Glutamatergic neuron (in vitro differentiated cells): ENCODE measurements around the gene PRDM16. TPM values are rescaled to one million over a fixed set of nuclear protein-coding genes. Genes with fewer than 3 reads are reported as not detected.
"Not testable (repeated sequence)": the region's sequence is repeated elsewhere in the genome, so short reads cannot be mapped to it uniquely, and the experiment has no call there.

Experiments used
- DNase-seq: peaks from one replicate; pipeline ENCODE4 v3.0.0; 2022
- H3K27ac Mint-ChIP-seq: one replicate; pipeline ENCODE4 v1.8.0; 2020; ENCODE audit warnings: mild to moderate bottlenecking, mixed read lengths, inconsistent platforms; ENCODE audit not compliant: unreplicated experiment
- H3K27me3 Mint-ChIP-seq: one replicate; pipeline ENCODE4 v1.8.0; 2020; ENCODE audit warnings: mild to moderate bottlenecking, moderate library complexity, mixed read lengths, inconsistent platforms; ENCODE audit not compliant: unreplicated experiment
- H3K36me3 Mint-ChIP-seq: one replicate; pipeline ENCODE4 v1.8.0; 2020; ENCODE audit warnings: mild to moderate bottlenecking, mixed read lengths, inconsistent platforms; ENCODE audit not compliant: unreplicated experiment
- H3K4me1 Mint-ChIP-seq: one replicate; pipeline ENCODE4 v1.8.0; 2020; ENCODE audit warnings: mild to moderate bottlenecking, low read depth, mixed read lengths, inconsistent platforms; ENCODE audit not compliant: unreplicated experiment
- H3K4me3 Mint-ChIP-seq: one replicate; pipeline ENCODE4 v1.8.0; 2020; ENCODE audit warnings: mild to moderate bottlenecking, mixed read lengths, inconsistent platforms; ENCODE audit not compliant: unreplicated experiment
- H3K9me3 Mint-ChIP-seq: one replicate; pipeline ENCODE4 v1.8.0; 2020; ENCODE audit warnings: mild to moderate bottlenecking, moderate library complexity, mixed read lengths, inconsistent platforms; ENCODE audit not compliant: unreplicated experiment
- total RNA-seq: library from RNA; stranded (reverse); fragmentation: NEBNext Ultra II Directional; extraction: Animal tissue kit (Norgen Biotek cat#: 25700); gene quantifications from one replicate; pipeline ENCODE4 v1.2.1, GENCODE V29; 2021; ENCODE audit not compliant: unreplicated experiment
- TF ChIP-seq, protein P1 (sequence below): fragments of 200-600 bp; sonication (generic); IDR thresholded peaks from one replicate; pipeline ENCODE4 v1.5.0; 2021; ENCODE audit not compliant: partially characterized antibody, unreplicated experiment

The PRDM16 gene
- total RNA-seq, 1 donor from 2014 or later, result 0.07 TPM

DNA sequence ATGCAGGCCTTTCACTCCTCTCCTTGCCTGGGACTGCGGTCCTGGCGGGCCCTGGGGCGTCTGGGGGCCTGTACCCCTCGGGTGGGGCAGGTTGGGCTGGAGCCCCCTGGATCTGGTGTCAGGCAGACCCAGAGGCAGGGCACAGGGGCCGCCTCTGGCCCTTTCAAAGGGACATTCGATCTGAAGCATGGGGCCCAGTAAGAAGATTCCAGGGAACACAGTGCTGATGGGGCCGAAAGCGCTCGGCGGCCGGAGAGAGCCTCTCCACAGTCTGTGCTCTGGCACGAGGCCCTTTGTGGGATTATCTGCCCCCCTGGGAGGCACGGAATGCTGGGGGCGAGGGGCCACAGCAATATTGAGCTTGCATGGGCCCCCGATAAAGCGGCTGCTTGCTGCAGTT, 15.2 kb downstream of the PRDM16 start:
- DNase-seq, result no peak
- no peaks in the 10 kb centered on the region for H3K36me3 Mint-ChIP-seq
- no peak overlapping the region for H3K4me3 Mint-ChIP-seq
- H3K9me3 Mint-ChIP-seq, result peaks cover 4% of the 10 kb centered on the region
- peaks cover 2% of the 10 kb centered on the region for H3K27me3 Mint-ChIP-seq
- TF ChIP-seq, protein P1, sequence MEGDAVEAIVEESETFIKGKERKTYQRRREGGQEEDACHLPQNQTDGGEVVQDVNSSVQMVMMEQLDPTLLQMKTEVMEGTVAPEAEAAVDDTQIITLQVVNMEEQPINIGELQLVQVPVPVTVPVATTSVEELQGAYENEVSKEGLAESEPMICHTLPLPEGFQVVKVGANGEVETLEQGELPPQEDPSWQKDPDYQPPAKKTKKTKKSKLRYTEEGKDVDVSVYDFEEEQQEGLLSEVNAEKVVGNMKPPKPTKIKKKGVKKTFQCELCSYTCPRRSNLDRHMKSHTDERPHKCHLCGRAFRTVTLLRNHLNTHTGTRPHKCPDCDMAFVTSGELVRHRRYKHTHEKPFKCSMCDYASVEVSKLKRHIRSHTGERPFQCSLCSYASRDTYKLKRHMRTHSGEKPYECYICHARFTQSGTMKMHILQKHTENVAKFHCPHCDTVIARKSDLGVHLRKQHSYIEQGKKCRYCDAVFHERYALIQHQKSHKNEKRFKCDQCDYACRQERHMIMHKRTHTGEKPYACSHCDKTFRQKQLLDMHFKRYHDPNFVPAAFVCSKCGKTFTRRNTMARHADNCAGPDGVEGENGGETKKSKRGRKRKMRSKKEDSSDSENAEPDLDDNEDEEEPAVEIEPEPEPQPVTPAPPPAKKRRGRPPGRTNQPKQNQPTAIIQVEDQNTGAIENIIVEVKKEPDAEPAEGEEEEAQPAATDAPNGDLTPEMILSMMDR, result no peak
- H3K4me1 Mint-ChIP-seq, result peaks cover 2% of the 10 kb centered on the region
- no peak overlapping the region for H3K27ac Mint-ChIP-seq

DNA sequence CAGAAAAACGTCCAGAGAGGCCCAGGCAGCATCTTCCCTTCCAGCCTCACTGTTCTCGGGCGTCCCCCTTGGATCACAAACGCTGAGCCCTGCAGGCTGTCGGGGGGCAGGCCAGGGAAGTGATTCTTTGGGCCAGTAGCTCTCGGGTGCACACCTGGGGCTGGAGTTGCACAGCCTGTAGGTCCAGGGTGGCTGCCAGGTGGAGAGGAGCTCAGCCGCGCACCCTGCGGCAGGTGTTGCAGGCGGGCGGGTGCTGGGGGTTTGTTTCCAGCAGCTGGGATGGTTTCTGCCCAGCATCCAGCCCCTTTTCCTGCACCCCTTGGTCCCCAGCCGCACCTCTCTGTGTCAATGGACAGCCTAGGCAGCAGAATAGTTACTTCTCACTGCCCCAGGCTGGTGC, 15.7 kb downstream of the PRDM16 start:
- TF ChIP-seq, protein P1, result no peak
- DNase-seq, result no peak
- Mint-ChIP-seq H3K9me3 (peaks cover 4% of the 10 kb centered on the region), H3K4me1 (peaks cover 2% of the 10 kb centered on the region), H3K27me3 (peaks cover 4% of the 10 kb centered on the region), H3K4me3 (no peak overlapping the region), H3K36me3 (no peaks in the 10 kb centered on the region), H3K27ac (no peak overlapping the region)

DNA sequence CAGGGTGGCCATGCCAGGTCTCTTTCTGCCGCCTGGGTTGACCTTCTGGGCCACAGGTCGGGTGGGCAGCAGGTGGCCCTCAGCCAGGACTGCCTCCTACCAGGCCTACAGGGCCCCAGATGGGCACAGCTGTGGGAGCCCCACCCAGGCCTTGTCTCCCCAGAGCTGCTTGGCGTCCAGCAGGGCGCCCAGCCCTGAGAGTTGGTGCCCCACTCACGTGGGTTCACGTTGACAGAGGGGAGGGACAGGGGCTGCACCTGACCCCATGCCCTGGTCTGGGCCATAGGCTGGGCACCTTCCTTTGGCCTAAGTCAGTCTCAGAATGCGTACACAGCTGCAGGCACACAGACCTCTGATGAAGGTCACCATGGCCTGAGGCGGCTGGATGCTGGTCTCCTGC, 16.7 kb downstream of the PRDM16 start:
- H3K4me1 Mint-ChIP-seq, result peaks cover 2% of the 10 kb centered on the region
- peaks cover 3% of the 10 kb centered on the region for H3K27me3 Mint-ChIP-seq
- peaks cover 4% of the 10 kb centered on the region for H3K9me3 Mint-ChIP-seq
- H3K4me3 Mint-ChIP-seq, result no peak overlapping the region
- TF ChIP-seq, protein P1, result no peak
- H3K36me3 Mint-ChIP-seq, result no peaks in the 10 kb centered on the region
- no peak for DNase-seq
- H3K27ac Mint-ChIP-seq, result no peak overlapping the region

DNA sequence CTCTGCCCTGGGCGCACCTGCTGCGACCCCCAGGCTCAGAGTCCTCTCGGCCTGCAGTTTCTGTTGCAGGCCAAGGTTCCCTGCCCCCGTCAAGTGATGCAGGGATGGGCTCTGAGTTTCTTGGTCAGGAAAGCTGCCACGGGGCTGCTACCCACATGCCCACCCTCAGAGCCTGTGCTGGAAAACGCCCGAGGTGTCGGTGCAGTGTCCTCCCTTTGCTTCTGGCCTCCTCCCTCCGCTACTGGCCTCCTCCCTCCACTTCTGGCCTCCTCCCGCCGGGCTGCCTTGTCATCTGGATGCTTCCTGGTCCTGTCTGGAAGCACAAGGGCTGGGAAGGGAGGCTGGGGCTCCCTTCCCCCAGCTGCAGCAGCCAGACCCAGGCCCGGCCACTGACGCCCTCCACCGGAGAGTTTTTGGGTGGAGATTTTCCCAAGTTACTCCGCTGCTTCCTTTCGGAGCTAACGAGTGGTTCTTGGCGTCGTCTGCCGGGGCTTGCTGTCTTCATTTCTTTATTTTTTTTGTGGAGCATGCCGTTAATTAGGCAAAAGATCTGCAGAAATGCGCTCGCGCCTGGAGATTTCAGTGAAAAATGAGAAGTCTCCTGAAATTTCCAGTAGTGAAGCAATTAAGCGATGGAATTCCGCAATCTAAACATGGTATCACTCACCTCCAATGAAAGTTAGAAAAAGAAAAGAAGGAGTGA, 17.4 kb downstream of the PRDM16 start:
- Mint-ChIP-seq H3K27me3 (peaks cover 5% of the 10 kb centered on the region), H3K9me3 (peaks cover 4% of the 10 kb centered on the region), H3K27ac (no peak overlapping the region), H3K4me3 (no peak overlapping the region), H3K4me1 (peaks cover 2% of the 10 kb centered on the region), H3K36me3 (no peaks in the 10 kb centered on the region)
- TF ChIP-seq, protein P1, result no peak
- no peak for DNase-seq

DNA sequence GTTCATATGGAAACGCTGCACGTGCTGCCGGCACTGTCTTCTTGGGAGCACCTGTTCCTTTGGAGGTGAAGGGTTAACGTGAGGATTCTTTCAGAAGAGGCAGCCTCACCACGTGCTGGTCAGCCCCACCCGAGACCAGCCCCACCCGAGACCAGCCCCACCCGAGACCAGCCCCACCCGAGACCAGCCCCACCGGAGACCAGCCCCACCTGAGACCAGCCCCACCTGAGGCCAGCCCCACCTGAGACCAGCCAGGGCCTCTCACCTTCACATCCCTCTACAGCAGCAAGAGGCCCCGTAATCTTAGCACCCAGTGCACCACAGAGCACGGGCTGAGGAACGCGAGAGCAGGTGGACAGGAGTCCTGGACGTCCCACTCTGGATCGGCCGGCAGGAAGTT, 18.0 kb downstream of the PRDM16 start:
- no peak overlapping the region for H3K4me3 Mint-ChIP-seq
- no peak for DNase-seq
- no peaks in the 10 kb centered on the region for H3K36me3 Mint-ChIP-seq
- peaks cover 4% of the 10 kb centered on the region for H3K9me3 Mint-ChIP-seq
- no peak overlapping the region for H3K27ac Mint-ChIP-seq
- peaks cover 5% of the 10 kb centered on the region for H3K27me3 Mint-ChIP-seq
- TF ChIP-seq, protein P1, result no peak
- H3K4me1 Mint-ChIP-seq, result peaks cover 2% of the 10 kb centered on the region

DNA sequence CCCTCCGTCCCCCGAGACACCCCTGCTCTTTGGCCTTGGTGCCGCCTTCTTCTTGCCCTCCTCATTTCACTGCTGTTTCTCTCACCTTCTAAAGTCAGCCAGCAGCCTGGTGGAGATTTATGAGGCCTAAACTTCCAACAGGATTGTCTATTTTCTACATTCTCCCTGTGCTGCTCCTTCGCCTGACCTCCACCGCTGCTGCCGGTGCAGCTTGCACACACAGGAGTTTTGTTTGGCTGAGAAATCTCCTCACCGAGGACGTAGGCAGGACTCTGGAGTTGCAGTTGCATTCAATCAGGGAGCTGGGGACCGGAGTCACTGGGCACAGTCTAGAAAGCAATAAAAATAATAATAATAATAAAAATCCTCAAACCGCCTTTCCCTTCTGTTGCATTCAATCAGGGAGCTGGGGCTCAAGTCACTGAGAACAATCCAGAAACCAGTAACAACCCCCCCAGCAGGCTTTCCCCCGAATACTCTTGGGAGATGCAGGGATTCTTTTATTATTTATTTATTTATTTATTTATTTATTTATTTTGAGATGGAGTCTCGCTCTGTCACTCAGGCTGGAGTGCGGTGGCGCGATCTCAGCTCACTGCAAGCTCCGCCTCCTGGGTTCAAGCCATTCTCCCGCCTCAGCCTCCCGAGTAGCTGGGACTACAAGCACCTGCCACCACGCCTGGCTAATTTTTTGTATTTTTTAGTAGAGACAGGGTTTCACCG, 19.1 kb downstream of the PRDM16 start:
- not testable (repeated sequence) for H3K36me3 Mint-ChIP-seq, H3K9me3 Mint-ChIP-seq, H3K27me3 Mint-ChIP-seq, DNase-seq, H3K4me3 Mint-ChIP-seq, H3K27ac Mint-ChIP-seq, H3K4me1 Mint-ChIP-seq
